PC-9 (cell line): ENCODE results near the gene PDCD6IP. TPM values are rescaled to one million over a fixed set of nuclear protein-coding genes. Genes with fewer than 3 reads are reported as not detected.

Experiments
- BruUV-seq: library from RNA; stranded (reverse); fragments of 400-500 nt; replicated peaks from 2 replicates; lab custom pipeline; 2021; lab: Mats Ljungman, UMichigan
- CTCF ChIA-PET: fragments of 300-600 bp; sonication (Branson Sonifier 250); formaldehyde crosslinking; loops from one replicate; lab custom pipeline; 2022; ENCODE audit warnings: antibody characterized with exemption; lab: Charles Lee
- POLR2A ChIA-PET: fragments of 300-600 bp; sonication (Branson Sonifier 250); formaldehyde crosslinking; loops from one replicate; lab custom pipeline; 2022; ENCODE audit warnings: antibody characterized with exemption; ENCODE audit not compliant: unreplicated experiment; lab: Charles Lee
- DNase-seq, 2 experiments: peaks; one replicate each; pipeline versions ENCODE4 v3.0.0 to v3.0.0-alpha.2; 2015 to 2022; ENCODE audit warnings: mixed read lengths in 1 of 2
- H2AFZ ChIP-seq: fragments of 200-600 bp; sonication (generic); 2 replicates; pipeline ENCODE4 v1.8.1; 2017; ENCODE audit warnings: antibody characterized with exemption
- H3F3A ChIP-seq: fragments of 200-600 bp; sonication (generic); 2 replicates; pipeline ENCODE4 v1.8.1; 2017; ENCODE audit warnings: antibody characterized with exemption, mild to moderate bottlenecking, low read depth; ENCODE audit not compliant: insufficient read depth
- H3K27ac ChIP-seq: fragments of 200-600 bp; sonication (generic); 2 replicates; pipeline ENCODE4 v1.6.1; 2016; ENCODE audit warnings: mixed run types
- H3K27me3 ChIP-seq: fragments of 200-600 bp; sonication (generic); 2 replicates; pipeline ENCODE4 v1.6.1; 2016; ENCODE audit warnings: low read depth, mixed run types; ENCODE audit not compliant: insufficient read depth
- H3K36me3 ChIP-seq: fragments of 200-600 bp; sonication (generic); 2 replicates; pipeline ENCODE4 v1.6.1; 2016; ENCODE audit warnings: low read depth, mixed run types
- H3K4me1 ChIP-seq: fragments of 200-600 bp; sonication (generic); replicated peaks from 2 replicates; pipeline ENCODE4 v1.6.1; 2016; ENCODE audit warnings: mixed run types; ENCODE audit not compliant: insufficient read depth
- H3K4me2 ChIP-seq: fragments of 200-600 bp; sonication (generic); 2 replicates; pipeline ENCODE4 v1.6.1; 2017; ENCODE audit warnings: mixed run types
- H3K4me3 ChIP-seq: fragments of 200-600 bp; sonication (generic); 2 replicates; pipeline ENCODE4 v1.6.1; 2016; ENCODE audit warnings: mixed run types
- H3K79me2 ChIP-seq: fragments of 200-600 bp; sonication (generic); 2 replicates; pipeline ENCODE4 v1.6.1; 2017; ENCODE audit warnings: low read depth, mixed run types
- H3K9me2 ChIP-seq: fragments of 200-600 bp; sonication (generic); 2 replicates; pipeline ENCODE4 v1.8.1; 2017; ENCODE audit warnings: mild to moderate bottlenecking; ENCODE audit not compliant: insufficient read depth
- H3K9me3 ChIP-seq: fragments of 200-600 bp; sonication (generic); 2 replicates; pipeline ENCODE4 v1.8.1; 2016; ENCODE audit warnings: low read depth; ENCODE audit not compliant: insufficient read depth
- H4K20me1 ChIP-seq: fragments of 200-600 bp; sonication (generic); 2 replicates; pipeline ENCODE4 v1.8.1; 2017; ENCODE audit not compliant: insufficient read depth
- EZH2 ChIP-seq: fragments of 200-600 bp; sonication (generic); IDR thresholded peaks from 2 replicates; pipeline ENCODE4 v1.8.0; 2017; ENCODE audit warnings: antibody characterized with exemption, low read depth
- intact Hi-C: fragments of 100-400 bp; cut with micrococcal nuclease; formaldehyde crosslinking; loops from one replicate; pipeline ENCODE4 v1.10.0; 2022; ENCODE audit not compliant: unreplicated experiment
- total RNA-seq: library from RNA; stranded (reverse); gene quantifications from 2 replicates; pipeline ENCODE4 v1.2.3, GENCODE V29; 2021
- TF ChIP-seq, protein P1 (sequence below): fragments of 200-600 bp; sonication (generic); conservative IDR thresholded peaks from 2 replicates; pipeline ENCODE4 v1.6.1; 2017; ENCODE audit warnings: mixed run types, antibody characterized with exemption, mild to moderate bottlenecking, moderate library complexity

PDCD6IP gene
- total RNA-seq, 1 experiment from 2014 or later: 209 TPM

GRCh38 chr3:33821989-33822388 lies 23.6 kb downstream of the PDCD6IP start:
- no peak for TF ChIP-seq EZH2
- H4K20me1 ChIP-seq: no peaks in the 10 kb centered on the region; the same call in 1 of the 2 replicates
- ChIA-PET CTCF (no interaction called here), POLR2A (no interaction called here)
- no peak overlapping the region for H2AFZ ChIP-seq
- no peak overlapping the region for H3K27ac ChIP-seq
- no peak overlapping the region for H3K4me3 ChIP-seq
- no peaks in the 10 kb centered on the region for H3K79me2 ChIP-seq
- no peak for DNase-seq
- no TSS peak for BruUV-seq
- H3K9me2 ChIP-seq: no peaks in the 10 kb centered on the region
- H3K9me3 ChIP-seq: no peaks in the 10 kb centered on the region
- no peaks in the 10 kb centered on the region for H3K4me1 ChIP-seq
- no peak overlapping the region for H3K4me2 ChIP-seq
- intact Hi-C loops: no loop called here
- H3K36me3 ChIP-seq: no peaks in the 10 kb centered on the region; the same call in 1 of the 2 replicates
- H3F3A ChIP-seq: no peaks in the 10 kb centered on the region
- no peaks in the 10 kb centered on the region for H3K27me3 ChIP-seq

DNA sequence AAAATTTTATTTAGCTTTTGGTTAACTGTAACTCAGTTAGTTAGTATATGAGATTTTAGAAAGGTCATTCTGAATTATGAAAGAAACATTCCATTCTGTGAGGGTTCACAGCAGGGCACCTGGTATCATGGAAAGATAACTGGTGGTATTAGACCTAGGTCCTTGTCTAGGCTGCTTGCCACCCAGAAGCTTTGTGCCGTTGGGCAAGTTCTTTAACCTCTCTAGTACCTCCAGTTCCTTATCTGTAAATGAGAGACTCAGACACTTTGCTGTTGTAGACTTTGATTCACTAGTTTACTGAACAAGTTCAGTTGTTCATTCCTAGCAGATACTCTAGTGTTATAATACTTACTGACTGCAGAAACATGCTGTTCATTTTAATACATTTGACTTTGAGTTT lies 25.4 kb downstream of the PDCD6IP start:
- Histone ChIP-seq H3K27me3 (no peaks in the 10 kb centered on the region), H2AFZ (no peak overlapping the region), H3K4me2 (no peak overlapping the region), H3K9me3 (no peaks in the 10 kb centered on the region), H4K20me1 (no peaks in the 10 kb centered on the region; the same call in 1 of the 2 replicates), H3K79me2 (no peaks in the 10 kb centered on the region), H3K9me2 (no peaks in the 10 kb centered on the region), H3F3A (no peaks in the 10 kb centered on the region), H3K27ac (no peak overlapping the region), H3K4me3 (no peak overlapping the region), H3K4me1 (no peaks in the 10 kb centered on the region), H3K36me3 (no peaks in the 10 kb centered on the region; the same call in 1 of the 2 replicates)
- ChIA-PET CTCF (no interaction called here), POLR2A (no interaction called here)
- intact Hi-C loops: no loop called here
- no peak for TF ChIP-seq EZH2
- TF ChIP-seq, protein P1, sequence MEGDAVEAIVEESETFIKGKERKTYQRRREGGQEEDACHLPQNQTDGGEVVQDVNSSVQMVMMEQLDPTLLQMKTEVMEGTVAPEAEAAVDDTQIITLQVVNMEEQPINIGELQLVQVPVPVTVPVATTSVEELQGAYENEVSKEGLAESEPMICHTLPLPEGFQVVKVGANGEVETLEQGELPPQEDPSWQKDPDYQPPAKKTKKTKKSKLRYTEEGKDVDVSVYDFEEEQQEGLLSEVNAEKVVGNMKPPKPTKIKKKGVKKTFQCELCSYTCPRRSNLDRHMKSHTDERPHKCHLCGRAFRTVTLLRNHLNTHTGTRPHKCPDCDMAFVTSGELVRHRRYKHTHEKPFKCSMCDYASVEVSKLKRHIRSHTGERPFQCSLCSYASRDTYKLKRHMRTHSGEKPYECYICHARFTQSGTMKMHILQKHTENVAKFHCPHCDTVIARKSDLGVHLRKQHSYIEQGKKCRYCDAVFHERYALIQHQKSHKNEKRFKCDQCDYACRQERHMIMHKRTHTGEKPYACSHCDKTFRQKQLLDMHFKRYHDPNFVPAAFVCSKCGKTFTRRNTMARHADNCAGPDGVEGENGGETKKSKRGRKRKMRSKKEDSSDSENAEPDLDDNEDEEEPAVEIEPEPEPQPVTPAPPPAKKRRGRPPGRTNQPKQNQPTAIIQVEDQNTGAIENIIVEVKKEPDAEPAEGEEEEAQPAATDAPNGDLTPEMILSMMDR: no peak
- no TSS peak for BruUV-seq
- no peak for DNase-seq

- Histone ChIP-seq H3K4me2 (no peak overlapping the region), H3K27me3 (no peaks in the 10 kb centered on the region), H3K9me2 (no peaks in the 10 kb centered on the region), H4K20me1 (no peaks in the 10 kb centered on the region; the same call in 1 of the 2 replicates), H3K9me3 (no peaks in the 10 kb centered on the region), H3K79me2 (no peaks in the 10 kb centered on the region), H2AFZ (no peak overlapping the region), H3K4me3 (no peak overlapping the region), H3K36me3 (no peaks in the 10 kb centered on the region), H3K27ac (no peak overlapping the region), H3K4me1 (no peaks in the 10 kb centered on the region), H3F3A (no peaks in the 10 kb centered on the region)
- intact Hi-C loops: no loop called here
- no peak for TF ChIP-seq EZH2
- TF ChIP-seq, protein P1: no peak
- POLR2A ChIA-PET: no interaction called here
- no TSS peak for BruUV-seq
- CTCF ChIA-PET: no interaction called here
- DNase-seq: no peak
Observed at GRCh38 chr3:33825111-33825510, 26.7 kb downstream of the PDCD6IP start.

GRCh38 chr3:33826206-33826605 lies 27.8 kb downstream of the PDCD6IP start:
- no peak for DNase-seq
- Histone ChIP-seq H3K27me3 (no peaks in the 10 kb centered on the region), H3F3A (no peaks in the 10 kb centered on the region), H3K4me1 (no peaks in the 10 kb centered on the region), H3K36me3 (no peaks in the 10 kb centered on the region), H3K4me3 (no peak overlapping the region), H3K27ac (no peak overlapping the region), H3K9me3 (no peaks in the 10 kb centered on the region), H3K4me2 (no peak overlapping the region), H3K9me2 (no peaks in the 10 kb centered on the region), H2AFZ (no peak overlapping the region), H3K79me2 (no peaks in the 10 kb centered on the region), H4K20me1 (no peaks in the 10 kb centered on the region; the same call in 1 of the 2 replicates)
- ChIA-PET CTCF (no interaction called here), POLR2A (no interaction called here)
- no peak for TF ChIP-seq EZH2
- TF ChIP-seq, protein P1: no peak
- BruUV-seq: no TSS peak
- intact Hi-C loops: no loop called here
